Right cardiac atrium (tissue), 5 donors: Measurements from ENCODE around the gene ATF4. TPM values are rescaled to one million over a fixed set of nuclear protein-coding genes. Genes with fewer than 3 reads are reported as not detected.

Source experiments
- ATAC-seq, 2 donors: fragments of 200-7000 bp; cut with Tn5 transposase; one replicate each; pipeline versions ENCODE4 v1.8.0 to v1.9.1; 2020; ENCODE audit warnings: moderate library complexity in 2 of 2, mild to moderate bottlenecking in 1 of 2
- DNase-seq, 3 donors: peaks; one replicate each; pipeline ENCODE4 v3.0.0-alpha.2; 2020
- H3K27ac ChIP-seq: one replicate; pipeline ENCODE4 v1.5.1; 2013; ENCODE audit warnings: mild to moderate bottlenecking, low read length, control low read depth, moderate library complexity
- H3K27me3 ChIP-seq: one replicate; pipeline ENCODE4 v1.6.1; 2013; ENCODE audit not compliant: control insufficient read depth, insufficient read depth
- H3K4me1 ChIP-seq: one replicate; pipeline ENCODE4 v1.6.1; 2013; ENCODE audit warnings: low read length; ENCODE audit not compliant: control insufficient read depth, insufficient read depth
- H3K4me3 ChIP-seq: one replicate; pipeline ENCODE4 v1.5.1; 2013; ENCODE audit warnings: low read length, control low read depth
- H3K9me3 ChIP-seq: one replicate; pipeline ENCODE4 v1.6.1; 2013; ENCODE audit warnings: low read length; ENCODE audit not compliant: control insufficient read depth
- WGBS: extraction: QIAGEN DNeasy Blood & Tissue Kit; methylation state at CpG from one replicate; pipeline ENCODE4 v1.1.7; 2013; 5-methylcytosine and 5-hydroxymethylcytosine counted together
- intact Hi-C, 4 donors: fragments of 100-400 bp; cut with DNase I; formaldehyde crosslinking; loops; one replicate each; pipeline versions ENCODE4 v1.11.0 to v1.14.0; 2022 to 2023
- polyA plus RNA-seq: library from polyadenylated mRNA; stranded (reverse); fragments of 200-250 nt; gene quantifications from one replicate; pipeline ENCODE4 v1.2.3, GENCODE V29; 2013
- total RNA-seq, 4 donors: library from RNA; stranded (reverse); fragmentation: NEBNext Ultra II Directional; extraction: Animal tissue kit (Norgen Biotek cat#: 25700); gene quantifications; one replicate each; pipeline ENCODE4 v1.2.1, GENCODE V29; 2021
- donor health status: healthy with polysubstance abuse.
- donor health status: DM: no; HTN: yes; CAD: no.
- donor health status: DM: no; HTN: no; CAD: no.
- donor health status: DM: no; HTN: yes; CAD: no; lungs with severe emphysema.
- donor health status: DM: yes; HTN: yes; CAD: no.

ATF4 gene
- total and polyA plus RNA-seq, 5 donors, result 156 to 254 (median 193) TPM

GRCh38 chr22:39537975-39538374 lies 17.6 kb downstream of the ATF4 start:
- WGBS, result 44% methylated on average over 2 of the region's 2 CpGs
- Histone ChIP-seq H3K27me3 (no peaks in the 10 kb centered on the region), H3K9me3 (no peaks in the 10 kb centered on the region), H3K4me3 (no peak overlapping the region), H3K4me1 (no peaks in the 10 kb centered on the region), H3K27ac (no peak overlapping the region)
- ATAC-seq (no peak), DNase-seq (no peak)
- intact Hi-C loops, result loop anchor here (5.0 to 10.0 kb wide), 6 partner anchors 484 to 809 kb away; partner anchors contain the start of genes ADSL (in 1 of the 4) and TNRC6B (in 1 of the 4)

DNA sequence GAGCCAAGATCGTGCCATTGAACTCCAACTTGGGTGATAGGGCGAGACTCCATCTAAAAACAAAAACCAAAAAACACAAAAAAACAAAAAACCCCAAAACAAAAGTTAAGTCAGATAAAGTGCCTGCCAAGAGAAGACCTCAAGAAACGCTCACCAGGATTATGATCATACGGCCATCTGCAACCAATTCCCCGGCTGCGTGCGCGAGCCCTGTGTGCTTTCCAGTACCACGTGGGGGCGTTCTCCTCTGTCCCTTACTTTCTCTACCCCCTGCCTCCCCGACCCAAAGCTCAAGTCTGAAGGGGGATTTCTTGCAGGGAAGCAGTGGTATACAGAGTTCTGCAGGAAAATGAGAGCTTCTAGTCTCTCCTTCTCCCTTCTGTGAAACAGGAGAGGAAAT lies 22.7 kb downstream of the ATF4 start:
- Histone ChIP-seq H3K4me1 (no peaks in the 10 kb centered on the region), H3K27me3 (no peaks in the 10 kb centered on the region), H3K9me3 (no peaks in the 10 kb centered on the region), H3K27ac (no peak overlapping the region), H3K4me3 (no peak overlapping the region)
- ATAC-seq, result no peak
- intact Hi-C loops, result loop anchor here in 1 of 4 donors (5.0 kb wide), 1 partner anchor 489 kb away; no protein-coding TSS in a partner anchor
- 20% methylated on average over 11 of the region's 11 CpGs for WGBS
- DNase-seq, result no peak

DNA sequence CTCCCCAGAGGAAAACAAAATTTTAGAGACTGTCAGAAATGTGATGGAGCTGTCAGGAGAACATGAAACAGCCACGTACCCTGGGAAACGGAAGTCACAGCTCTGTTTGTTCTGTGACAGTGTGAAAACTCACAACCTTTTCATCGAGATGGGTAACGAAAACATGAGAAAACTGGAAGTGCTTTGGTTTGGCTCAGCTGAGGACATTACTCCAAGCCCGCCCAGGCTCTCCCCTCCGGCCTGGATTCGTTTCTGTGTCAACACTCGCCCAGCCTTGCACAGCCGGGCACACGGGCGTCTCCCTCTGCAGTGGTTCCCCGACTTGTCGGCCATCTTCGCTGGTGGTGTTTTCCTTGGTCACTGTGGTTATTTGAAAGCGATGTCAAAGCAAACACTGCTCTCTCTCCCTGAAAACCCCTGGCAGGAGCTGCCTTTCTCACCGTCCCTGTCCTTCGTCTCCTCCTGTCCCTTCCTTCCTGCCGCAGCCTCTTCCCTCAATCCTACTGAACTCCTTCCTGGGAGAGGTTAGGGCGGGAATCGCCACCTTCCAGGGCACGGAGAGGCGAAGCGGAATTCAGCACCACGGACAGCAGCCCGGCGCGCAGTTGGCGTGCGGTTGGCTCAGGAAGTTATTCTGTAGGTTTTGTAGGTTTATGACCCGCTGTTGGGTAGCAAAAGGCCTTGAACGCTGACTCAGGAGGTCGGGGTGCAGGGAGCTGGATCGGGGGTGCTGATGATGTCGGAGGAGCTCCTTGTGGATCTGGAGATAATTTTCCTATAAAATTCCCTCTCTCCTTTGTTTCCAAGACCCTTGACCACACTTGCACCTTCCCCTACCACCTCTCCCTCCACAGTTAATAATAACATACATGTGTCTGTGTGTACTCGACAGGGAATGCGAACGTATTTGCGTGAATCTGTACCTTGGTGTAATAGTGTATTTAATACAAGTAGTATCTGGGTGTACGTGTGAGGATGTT lies 25.3 kb downstream of the ATF4 start:
- H3K9me3 ChIP-seq, result no peaks in the 10 kb centered on the region
- no peak overlapping the region for H3K27ac ChIP-seq
- intact Hi-C loops, result no loop called here
- no peaks in the 10 kb centered on the region for H3K4me1 ChIP-seq
- 29% methylated on average over 39 of the region's 39 CpGs for WGBS
- no peaks in the 10 kb centered on the region for H3K27me3 ChIP-seq
- no peak overlapping the region for H3K4me3 ChIP-seq
- DNase-seq (peak in 2 of 3 donors; percentile 77 to 78), ATAC-seq (no peak)

DNA sequence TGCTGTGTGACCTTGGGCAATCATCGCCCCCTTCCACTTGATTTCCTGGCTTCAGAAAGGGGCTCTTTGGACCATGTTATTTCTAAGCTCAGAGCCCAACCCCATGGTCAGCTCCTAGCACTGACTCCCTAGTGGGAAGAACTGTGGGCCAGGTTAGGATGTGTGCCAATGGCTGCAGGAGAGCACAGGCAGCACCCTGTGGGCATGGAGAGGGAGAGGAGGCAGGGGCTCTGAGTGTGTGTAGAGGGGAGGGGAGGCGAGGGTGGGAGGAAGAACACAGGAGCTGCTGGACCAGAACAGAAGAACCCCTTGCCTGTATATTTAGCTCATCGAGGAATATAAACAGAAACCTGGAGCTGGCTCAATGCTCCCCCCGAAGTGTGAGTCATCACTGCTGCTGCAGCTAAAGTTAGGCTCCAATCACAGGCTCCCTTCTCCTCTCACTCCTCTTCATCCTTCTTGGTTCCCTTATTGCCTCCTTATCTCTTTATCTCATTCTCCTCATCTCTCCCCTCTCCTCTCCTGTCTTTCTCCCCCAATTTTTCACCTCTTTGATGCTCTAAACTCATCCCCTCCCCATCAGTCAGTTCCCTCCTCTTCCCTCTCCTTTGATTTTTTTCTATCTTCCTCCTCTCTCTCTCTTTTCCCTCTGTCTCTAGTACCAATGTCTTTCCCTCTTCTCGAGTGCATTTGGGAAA lies 26.7 kb downstream of the ATF4 start:
- no peaks in the 10 kb centered on the region for H3K9me3 ChIP-seq
- WGBS, result 41% methylated on average over 5 of the region's 5 CpGs
- H3K27ac ChIP-seq, result no peak overlapping the region
- DNase-seq (no peak), ATAC-seq (no peak)
- no peak overlapping the region for H3K4me3 ChIP-seq
- no peaks in the 10 kb centered on the region for H3K27me3 ChIP-seq
- no peaks in the 10 kb centered on the region for H3K4me1 ChIP-seq
- intact Hi-C loops, result no loop called here

- Histone ChIP-seq H3K4me3 (no peak overlapping the region), H3K27ac (no peak overlapping the region), H3K9me3 (no peaks in the 10 kb centered on the region), H3K4me1 (no peaks in the 10 kb centered on the region), H3K27me3 (no peaks in the 10 kb centered on the region)
- WGBS, result 41% methylated on average over 2 of the region's 2 CpGs
- intact Hi-C loops, result no loop called here
- ATAC-seq (no peak), DNase-seq (no peak)
Observed at GRCh38 chr22:39547587-39547947, 27.2 kb downstream of the ATF4 start.

DNA sequence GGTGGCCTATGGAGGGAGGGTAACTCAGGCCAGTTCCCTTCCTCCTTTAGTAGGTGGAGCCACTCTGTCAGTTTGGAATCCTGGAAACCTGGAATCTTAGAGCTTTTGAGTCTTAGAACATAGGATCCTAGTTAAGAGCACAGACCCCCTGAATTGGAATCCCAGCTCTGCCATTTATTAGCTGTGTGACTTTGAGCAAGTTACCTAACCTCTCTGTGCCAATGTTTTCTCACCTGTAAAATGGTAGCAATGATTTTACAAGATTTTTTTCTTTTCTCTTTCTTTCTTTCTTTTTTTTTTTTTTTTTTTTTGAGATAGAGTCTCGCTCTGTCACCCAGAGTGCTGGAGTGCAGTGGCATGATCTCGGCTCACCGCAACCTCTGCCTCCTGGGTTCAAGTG lies 33.1 kb downstream of the ATF4 start:
- intact Hi-C loops, result no loop called here

GRCh38 chr22:39554151-39554550 lies 33.8 kb downstream of the ATF4 start:
- Histone ChIP-seq H3K4me1 (no peaks in the 10 kb centered on the region), H3K27me3 (no peaks in the 10 kb centered on the region), H3K4me3 (no peak overlapping the region), H3K9me3 (no peaks in the 10 kb centered on the region), H3K27ac (no peak overlapping the region)
- DNase-seq (no peak), ATAC-seq (no peak)
- WGBS, result 54% methylated on average over 3 of the region's 3 CpGs
- intact Hi-C loops, result no loop called here

More for the DNA sequence above, 33.1 kb downstream of the ATF4 start:
- 84% methylated on average over 3 of the region's 3 CpGs for WGBS
- Histone ChIP-seq H3K4me1 (no peaks in the 10 kb centered on the region), H3K4me3 (no peak overlapping the region), H3K9me3 (no peaks in the 10 kb centered on the region), H3K27me3 (no peaks in the 10 kb centered on the region), H3K27ac (no peak overlapping the region)
- ATAC-seq (no peak), DNase-seq (no peak)

GRCh38 chr22:39556970-39557841 lies 36.8 kb downstream of the ATF4 start:
- DNase-seq, result no peak
- WGBS, result 5% methylated on average over 71 of the region's 72 CpGs
- Histone ChIP-seq H3K27me3 (no peaks in the 10 kb centered on the region), H3K4me3 (peak overlapping the region; percentile 45), H3K27ac (no peak overlapping the region), H3K4me1 (no peaks in the 10 kb centered on the region), H3K9me3 (no peaks in the 10 kb centered on the region)
- ATAC-seq, result peak in 1 of 2 donors; percentile 24
- intact Hi-C loops, result loop anchor here in 1 of 4 donors (5.0 kb wide), 1 partner anchor 470 kb away; no protein-coding TSS in a partner anchor

DNA sequence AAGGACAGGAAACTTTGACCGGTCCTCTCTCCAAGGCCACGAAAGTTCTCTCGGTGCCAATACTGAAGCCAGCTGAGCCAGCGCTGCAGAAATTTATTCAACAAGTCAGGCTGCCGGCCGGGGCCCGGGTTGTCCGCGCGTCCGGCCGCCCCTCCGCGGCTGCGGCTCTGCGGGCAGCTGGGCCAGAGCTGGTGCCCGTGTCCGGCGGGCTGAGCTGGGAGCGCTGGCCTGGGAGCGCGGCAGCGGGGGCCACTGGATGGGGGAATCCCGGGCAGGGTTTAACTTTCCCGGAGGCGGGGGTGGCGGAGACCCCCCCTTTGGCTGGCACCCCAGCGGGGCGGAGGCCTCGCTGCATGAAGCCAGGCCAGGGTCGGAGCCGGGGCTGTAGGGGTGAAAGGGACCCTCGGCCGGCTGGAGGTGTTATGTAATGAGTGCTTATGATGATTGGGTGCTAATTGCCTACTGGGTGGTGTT lies 37.9 kb downstream of the ATF4 start:
- peak overlapping the region; percentile 45 for H3K4me3 ChIP-seq
- ATAC-seq, result no peak
- WGBS, result 6% methylated on average over 34 of the region's 34 CpGs
- H3K4me1 ChIP-seq, result no peaks in the 10 kb centered on the region
- intact Hi-C loops, result loop anchor here in 1 of 4 donors (5.0 kb wide), 1 partner anchor 469 kb away; no protein-coding TSS in a partner anchor
- no peak for DNase-seq
- H3K9me3 ChIP-seq, result no peaks in the 10 kb centered on the region
- H3K27me3 ChIP-seq, result no peaks in the 10 kb centered on the region
- H3K27ac ChIP-seq, result no peak overlapping the region

DNA sequence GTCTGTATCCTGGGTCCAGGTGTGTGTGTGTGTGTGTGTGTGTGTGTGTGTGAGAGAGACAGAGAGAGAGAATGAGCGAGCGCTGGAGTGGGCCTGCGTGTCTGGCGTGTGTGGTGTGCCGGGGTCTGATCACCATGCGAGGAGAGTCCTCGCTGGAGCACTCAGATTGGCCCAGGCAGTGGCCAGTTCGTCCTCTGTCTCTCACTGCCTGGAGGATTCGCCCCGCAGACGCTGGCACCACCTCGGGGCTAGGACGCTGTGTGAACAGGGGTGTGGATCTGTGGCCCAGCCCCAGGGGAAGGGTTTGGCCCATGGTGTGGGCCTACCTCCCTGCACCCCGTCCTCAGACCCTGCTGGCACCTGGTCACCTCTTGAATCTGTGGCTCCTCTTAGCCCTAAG lies 38.6 kb downstream of the ATF4 start:
- no peak for ATAC-seq
- 83% methylated on average over 14 of the region's 14 CpGs for WGBS
- H3K4me3 ChIP-seq, result no peak overlapping the region
- H3K27me3 ChIP-seq, result no peaks in the 10 kb centered on the region
- DNase-seq, result no peak
- no peaks in the 10 kb centered on the region for H3K4me1 ChIP-seq
- intact Hi-C loops, result loop anchor here in 1 of 4 donors (5.0 kb wide), 1 partner anchor 468 kb away; no protein-coding TSS in a partner anchor
- no peaks in the 10 kb centered on the region for H3K9me3 ChIP-seq
- no peak overlapping the region for H3K27ac ChIP-seq
